Neural cell (in vitro differentiated cells): ENCODE results near the gene FAM193B. TPM values are rescaled to one million over a fixed set of nuclear protein-coding genes. Genes with fewer than 3 reads are reported as not detected.

ENCODE experiments used
- H2AFZ ChIP-seq: fragments of 200-600, 300-800 bp; sonication (generic), shearing (Covaris generic); 2 replicates; pipeline ENCODE4 v1.6.0; 2014; ENCODE audit warnings: low read depth, mild to moderate bottlenecking, antibody characterized with exemption, low read length, moderate library complexity
- H3F3A ChIP-seq: fragments of 200-600 bp; shearing (Covaris generic); 2 replicates; pipeline ENCODE4 v1.6.1; 2016; ENCODE audit warnings: mild to moderate bottlenecking, moderate library complexity, mixed read lengths, antibody characterized with exemption, low read length; ENCODE audit not compliant: insufficient read depth, poor library complexity, severe bottlenecking
- H3K27ac ChIP-seq: fragments of 200-600, 300-800 bp; sonication (generic), shearing (Covaris generic); 2 replicates; pipeline ENCODE4 v1.5.1; 2014; ENCODE audit warnings: mild to moderate bottlenecking, low read length, moderate library complexity
- H3K27me3 ChIP-seq: fragments of 300-800, 200-600 bp; sonication (generic), shearing (Covaris generic); 2 replicates; pipeline ENCODE4 v1.6.0; 2014; ENCODE audit warnings: mild to moderate bottlenecking, low read depth, low read length, moderate library complexity; ENCODE audit not compliant: insufficient read depth
- H3K36me3 ChIP-seq: fragments of 300-800, 200-600 bp; sonication (generic), shearing (Covaris generic); 2 replicates; pipeline ENCODE4 v1.5.1; 2014; ENCODE audit warnings: mild to moderate bottlenecking, antibody characterized with exemption, low read length, moderate library complexity; ENCODE audit not compliant: insufficient read depth
- H3K4me2 ChIP-seq: fragments of 300-800, 200-600 bp; sonication (generic), shearing (Covaris generic); 2 replicates; pipeline ENCODE4 v1.6.0; 2014; ENCODE audit warnings: mild to moderate bottlenecking, low read length
- H3K4me3 ChIP-seq: fragments of 300-800, 200-600 bp; sonication (generic), shearing (Covaris generic); 2 replicates; pipeline ENCODE4 v1.5.1; 2014; ENCODE audit warnings: mild to moderate bottlenecking, low read length, moderate library complexity
- H3K79me2 ChIP-seq: fragments of 200-600 bp; shearing (Covaris generic); replicated peaks from 2 replicates; pipeline ENCODE4 v1.6.0; 2014; ENCODE audit warnings: mild to moderate bottlenecking, low read length, moderate library complexity; ENCODE audit not compliant: insufficient read depth
- H3K9ac ChIP-seq: fragments of 300-800, 200-600 bp; sonication (generic), shearing (Covaris generic); 2 replicates; pipeline ENCODE4 v1.6.1; 2016; ENCODE audit warnings: mild to moderate bottlenecking, low read length, mixed read lengths
- H3K9me2 ChIP-seq: fragments of 200-600 bp; shearing (Covaris generic); 2 replicates; pipeline ENCODE4 v1.6.1; 2016; ENCODE audit warnings: mild to moderate bottlenecking, low read length, mixed read lengths; ENCODE audit not compliant: insufficient read depth
- H3K9me3 ChIP-seq: fragments of 200-600, 300-800 bp; sonication (generic), shearing (Covaris generic); 2 replicates; pipeline ENCODE4 v1.6.1; 2016; ENCODE audit warnings: mild to moderate bottlenecking, mixed run types, low read length, moderate library complexity, mixed read lengths
- H4K20me1 ChIP-seq: fragments of 200-600 bp; shearing (Covaris generic); 2 replicates; pipeline ENCODE4 v1.6.1; 2016; ENCODE audit warnings: mild to moderate bottlenecking, mixed run types; ENCODE audit not compliant: insufficient read depth
- CTCF ChIP-seq: fragments of 450-650 bp; IDR thresholded peaks from 2 replicates; pipeline ENCODE4 v1.5.1; 2014; ENCODE audit warnings: antibody characterized with exemption, mild to moderate bottlenecking, moderate library complexity; ENCODE audit not compliant: poor library complexity, severe bottlenecking
- EP300 ChIP-seq: fragments of 450-650 bp; conservative IDR thresholded peaks from 2 replicates; pipeline ENCODE4 v1.6.1; 2014; ENCODE audit warnings: antibody characterized with exemption, mild to moderate bottlenecking, moderate library complexity; ENCODE audit not compliant: poor library complexity, severe bottlenecking
- EZH2 ChIP-seq: fragments of 200-600, 300-800 bp; shearing (Covaris generic), sonication (generic); IDR thresholded peaks from 2 replicates; pipeline ENCODE4 v1.6.1; 2014; ENCODE audit warnings: antibody characterized with exemption, low read length, borderline replicate concordance, mild to moderate bottlenecking; ENCODE audit not compliant: insufficient read depth, poor library complexity, severe bottlenecking
- MXI1 ChIP-seq: fragments of 450-650 bp; conservative IDR thresholded peaks from 2 replicates; pipeline ENCODE4 v1.6.1; 2014; ENCODE audit warnings: antibody characterized with exemption, mild to moderate bottlenecking; ENCODE audit not compliant: poor library complexity, severe bottlenecking
- POLR2AphosphoS5 ChIP-seq: IDR thresholded peaks from 2 replicates; pipeline ENCODE4 v1.6.1; 2012
- RAD21 ChIP-seq: fragments of 450-650 bp; conservative IDR thresholded peaks from 2 replicates; pipeline ENCODE4 v1.6.1; 2014; ENCODE audit warnings: antibody characterized with exemption, mild to moderate bottlenecking, moderate library complexity
- REST ChIP-seq: IDR thresholded peaks from 2 replicates; pipeline ENCODE4 v1.6.1; 2012; ENCODE audit warnings: borderline replicate concordance
- SMC3 ChIP-seq: fragments of 450-650 bp; conservative IDR thresholded peaks from 2 replicates; pipeline ENCODE4 v1.6.1; 2014; ENCODE audit warnings: antibody characterized with exemption, mild to moderate bottlenecking, moderate library complexity; ENCODE audit not compliant: poor library complexity
- TAF1 ChIP-seq: IDR thresholded peaks from 2 replicates; pipeline ENCODE4 v1.6.1; 2012; ENCODE audit warnings: low read depth
- polyA plus RNA-seq: library from polyadenylated mRNA; depleted of rRNA; stranded (reverse); fragments of >200 nt; gene quantifications from 2 replicates; pipeline ENCODE4 v1.2.3, GENCODE V29; 2014

FAM193B gene
- polyA plus RNA-seq, 1 donor from 2014 or later: 79.2 TPM

- Histone ChIP-seq H3K9me2 (no peaks in the 10 kb centered on the region), H3K9ac (no peak overlapping the region), H3K4me3 (no peak overlapping the region), H3K36me3 (peaks cover 4% of the 10 kb centered on the region), H3K27ac (no peak overlapping the region), H3K27me3 (no peaks in the 10 kb centered on the region), H3F3A (no peaks in the 10 kb centered on the region), H3K9me3 (no peaks in the 10 kb centered on the region), H2AFZ (no peak overlapping the region), H3K4me2 (no peak overlapping the region), H4K20me1 (no peaks in the 10 kb centered on the region), H3K79me2 (no peaks in the 10 kb centered on the region)
- TF ChIP-seq REST (no peak), CTCF (no peak), MXI1 (no peak), RAD21 (no peak), EP300 (no peak), EZH2 (no peak), TAF1 (no peak), POLR2AphosphoS5 (no peak)
These were observed 44.3 kb downstream of the FAM193B start for GRCh38 chr5:177509991-177510566.

- Histone ChIP-seq H2AFZ (no peak within 1 kb of the TSS), H3K27me3 (no peaks in the 10 kb centered on the region), H3K9me3 (no peaks in the 10 kb centered on the region), H3K27ac (no peak within 1 kb of the TSS), H3K4me2 (no peak within 1 kb of the TSS), H3K36me3 (peaks cover 4% of the 10 kb centered on the region), H3K9me2 (no peaks in the 10 kb centered on the region), H3K9ac (no peak within 1 kb of the TSS), H3K79me2 (no peaks in the 10 kb centered on the region), H3K4me3 (no peak within 1 kb of the TSS), H4K20me1 (no peaks in the 10 kb centered on the region), H3F3A (no peaks in the 10 kb centered on the region)
- no peak for TF ChIP-seq REST
- no peak for TF ChIP-seq SMC3
- no peak for TF ChIP-seq CTCF
- TF ChIP-seq EZH2: no peak
- TF ChIP-seq POLR2AphosphoS5: no peak
- no peak for TF ChIP-seq RAD21
- TF ChIP-seq MXI1: no peak
- no peak for TF ChIP-seq EP300
- no peak for TF ChIP-seq TAF1
These were observed 44.9 kb downstream of the FAM193B start, which contains the start of gene DOK3 for GRCh38 chr5:177509381-177509951. Gene DOK3 (minus strand): TSS chr5:177509826. CDS start chr5:177509540, 286 bp downstream.
